HepG2 (cell line): Measurements from ENCODE around the gene LIN28B. TPM values are rescaled to one million over a fixed set of nuclear protein-coding genes. Genes with fewer than 3 reads are reported as not detected.

Experiments
- ASH2L ChIP-seq: fragments of 300-600, 200-600 bp; sonication (generic); IDR thresholded peaks from 2 replicates; pipeline ENCODE4 v1.7.0; 2017; ENCODE audit warnings: low read depth, mild to moderate bottlenecking, moderate library complexity, mixed read lengths, low read length; ENCODE audit not compliant: insufficient read length
- ETV6 ChIP-seq: sonication (generic); formaldehyde crosslinking; conservative IDR thresholded peaks from 2 replicates; pipeline ENCODE4 v1.4.0; 2020; ENCODE audit warnings: missing genetic modification reagents
- FOXK2 ChIP-seq: fragments of 450-650 bp; IDR thresholded peaks from 2 replicates; pipeline ENCODE4 v1.6.1; 2016
- GATAD2A ChIP-seq: IDR thresholded peaks from 2 replicates; pipeline ENCODE4 v1.6.1; 2016
- KDM1A ChIP-seq: IDR thresholded peaks from 2 replicates; pipeline ENCODE4 v1.6.1; 2016; ENCODE audit warnings: missing compliant biosample characterization
- MAFG ChIP-seq: sonication (generic); formaldehyde crosslinking; IDR thresholded peaks from 2 replicates; pipeline ENCODE4 v1.5.1; 2020; ENCODE audit warnings: mild to moderate bottlenecking, missing genetic modification reagents
- MIER3 ChIP-seq: IDR thresholded peaks from 2 replicates; pipeline ENCODE4 v1.6.1; 2016; ENCODE audit warnings: missing compliant biosample characterization, borderline replicate concordance
- MIXL1 ChIP-seq: IDR thresholded peaks from 2 replicates; pipeline ENCODE4 v1.6.1; 2016
- MTF1 ChIP-seq: sonication (generic); formaldehyde crosslinking; IDR thresholded peaks from 2 replicates; pipeline ENCODE4 v1.5.0; 2020; ENCODE audit warnings: missing genetic modification reagents
- NCOR1 ChIP-seq: fragments of 200-600 bp; sonication (generic); IDR thresholded peaks from 2 replicates; pipeline ENCODE4 v1.7.0; 2017; ENCODE audit warnings: antibody characterized with exemption, low read length, borderline replicate concordance
- NFRKB ChIP-seq: fragments of 450-650 bp; IDR thresholded peaks from 2 replicates; pipeline ENCODE4 v1.6.1; 2017
- RORA ChIP-seq: sonication (generic); formaldehyde crosslinking; IDR thresholded peaks from 2 replicates; pipeline ENCODE4 v1.5.0; 2020; ENCODE audit warnings: mild to moderate bottlenecking, missing genetic modification reagents, moderate library complexity
- SUZ12 ChIP-seq: fragments of 150-350 bp; IDR thresholded peaks from 2 replicates; pipeline ENCODE4 v1.6.1; 2014; ENCODE audit warnings: low read depth, low read length
- ZMYM3 ChIP-seq: sonication (generic); formaldehyde crosslinking; IDR thresholded peaks from 2 replicates; pipeline ENCODE4 v1.5.1; 2020; ENCODE audit warnings: mild to moderate bottlenecking, missing genetic modification reagents
- ZNF546 ChIP-seq: sonication (generic); formaldehyde crosslinking; conservative IDR thresholded peaks from 2 replicates; pipeline ENCODE4 v1.8.1; 2023; ENCODE audit warnings: mild to moderate bottlenecking, missing genetic modification reagents
- ZZZ3 ChIP-seq: sonication (generic); formaldehyde crosslinking; IDR thresholded peaks from 2 replicates; pipeline ENCODE4 v1.4.0; 2020; ENCODE audit warnings: missing genetic modification reagents, mild to moderate bottlenecking, borderline replicate concordance
- polyA plus RNA-seq, 8 experiments: library from polyadenylated mRNA; depleted of rRNA in 3 of 8; stranded (reverse) in 7 of 8; unstranded in 1 of 8; fragments of >200 nt; fragmentation: Illumina TruSeq in 4 of 8; extraction: Trizol in 4 of 8; gene quantifications; 2 replicates each; pipeline versions ENCODE4 v1.2.1 to v1.2.3, GENCODE V29; 2011 to 2016; ENCODE audit warnings: low read depth in 4 of 8, missing spikeins in 1 of 8, mixed read lengths in 1 of 8; ENCODE audit not compliant: insufficient read depth in 1 of 8
- total RNA-seq, 5 experiments: library from RNA; depleted of rRNA; stranded (reverse); fragments of >200 nt; fragmentation: Illumina TruSeq; extraction: Trizol; gene quantifications; 2 replicates each; pipeline ENCODE4 v1.2.3, GENCODE V29; 2016; ENCODE audit warnings: low read depth in 1 of 5
- TF ChIP-seq, protein P1 (sequence below): sonication (generic); formaldehyde crosslinking; IDR thresholded peaks from 2 replicates; pipeline ENCODE4 v1.9.0; 2021; ENCODE audit warnings: missing genetic modification reagents, mild to moderate bottlenecking, borderline replicate concordance
- TF ChIP-seq, protein P2 (sequence below): sonication (generic); formaldehyde crosslinking; IDR thresholded peaks from 2 replicates; pipeline ENCODE4 v1.5.0; 2020; ENCODE audit warnings: mild to moderate bottlenecking, missing genetic modification reagents
- TF ChIP-seq, protein P3 (sequence below), 2 experiments: fragments of 450-650 bp in 1 of 2; sonication (generic) in 1 of 2; formaldehyde crosslinking; IDR thresholded peaks; 2 replicates each; pipeline versions ENCODE4 v1.5.0 to v1.8.0; 2020 to 2022; ENCODE audit warnings: mild to moderate bottlenecking in 1 of 2, missing genetic modification reagents in 1 of 2
- TF ChIP-seq, protein P4 (sequence below): sonication (generic); formaldehyde crosslinking; IDR thresholded peaks from 2 replicates; pipeline ENCODE4 v1.5.0; 2020; ENCODE audit warnings: missing genetic modification reagents, mild to moderate bottlenecking, borderline replicate concordance
- TF ChIP-seq, protein P5 (sequence below): sonication (generic); formaldehyde crosslinking; IDR thresholded peaks from 2 replicates; pipeline ENCODE4 v1.5.0; 2020; ENCODE audit warnings: missing genetic modification reagents
- TF ChIP-seq, protein P6 (sequence below): IDR thresholded peaks from 2 replicates; pipeline ENCODE4 v1.6.1; 2016; ENCODE audit warnings: low read depth

Gene LIN28B
- total and polyA plus RNA-seq, 2 of the 13 experiments (the other 11 are each of a cell fraction or from before 2014, with no cell fraction given): 14.5 to 56.8 TPM

DNA sequence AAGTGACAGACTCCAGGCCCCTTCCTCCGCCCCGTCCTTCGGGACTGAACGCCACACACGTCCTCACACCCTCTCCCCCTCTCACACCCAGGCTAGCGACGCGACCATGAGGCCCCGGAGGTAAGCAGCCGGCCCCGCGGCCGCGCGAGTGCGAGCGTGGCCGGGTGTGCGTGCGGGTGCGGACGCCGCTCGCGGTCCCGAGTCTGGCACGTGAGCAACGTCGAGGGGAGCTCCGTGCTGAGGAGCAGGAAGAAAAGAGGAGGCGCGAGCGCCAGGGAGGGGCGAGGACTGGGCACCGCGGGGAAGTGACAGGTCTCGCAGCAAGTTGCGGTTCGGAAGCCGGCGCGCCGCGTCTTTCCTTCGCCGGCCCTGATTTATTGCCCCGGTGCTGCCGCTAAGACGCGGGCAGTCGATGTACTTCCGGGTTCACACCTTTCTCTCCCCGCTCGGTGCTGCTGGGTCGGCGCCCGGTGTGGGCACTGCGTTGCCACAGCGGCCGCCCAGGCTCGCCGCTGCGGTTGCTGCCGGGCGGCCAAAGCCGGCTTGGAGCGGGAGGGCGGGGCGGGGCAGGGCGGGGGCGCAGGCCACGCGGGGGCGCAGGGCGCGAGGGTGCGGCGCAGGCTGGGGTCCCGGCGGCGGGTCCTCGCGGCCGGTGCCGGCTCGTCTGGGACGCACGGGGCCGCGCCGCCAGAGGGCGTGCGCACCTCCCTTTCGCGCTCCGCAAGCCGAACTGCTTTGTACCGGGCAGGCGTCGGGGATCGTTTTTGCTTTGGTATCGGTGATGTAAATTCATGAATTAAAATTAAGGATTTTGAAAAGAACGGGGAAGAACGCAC, 15.8 kb upstream of the LIN28B start (continued):
- TF ChIP-seq, protein P1, sequence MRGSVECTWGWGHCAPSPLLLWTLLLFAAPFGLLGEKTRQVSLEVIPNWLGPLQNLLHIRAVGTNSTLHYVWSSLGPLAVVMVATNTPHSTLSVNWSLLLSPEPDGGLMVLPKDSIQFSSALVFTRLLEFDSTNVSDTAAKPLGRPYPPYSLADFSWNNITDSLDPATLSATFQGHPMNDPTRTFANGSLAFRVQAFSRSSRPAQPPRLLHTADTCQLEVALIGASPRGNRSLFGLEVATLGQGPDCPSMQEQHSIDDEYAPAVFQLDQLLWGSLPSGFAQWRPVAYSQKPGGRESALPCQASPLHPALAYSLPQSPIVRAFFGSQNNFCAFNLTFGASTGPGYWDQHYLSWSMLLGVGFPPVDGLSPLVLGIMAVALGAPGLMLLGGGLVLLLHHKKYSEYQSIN (CRISPR knock-in tag): no peak
- TF ChIP-seq ZZZ3: no peak
- TF ChIP-seq, protein P2, sequence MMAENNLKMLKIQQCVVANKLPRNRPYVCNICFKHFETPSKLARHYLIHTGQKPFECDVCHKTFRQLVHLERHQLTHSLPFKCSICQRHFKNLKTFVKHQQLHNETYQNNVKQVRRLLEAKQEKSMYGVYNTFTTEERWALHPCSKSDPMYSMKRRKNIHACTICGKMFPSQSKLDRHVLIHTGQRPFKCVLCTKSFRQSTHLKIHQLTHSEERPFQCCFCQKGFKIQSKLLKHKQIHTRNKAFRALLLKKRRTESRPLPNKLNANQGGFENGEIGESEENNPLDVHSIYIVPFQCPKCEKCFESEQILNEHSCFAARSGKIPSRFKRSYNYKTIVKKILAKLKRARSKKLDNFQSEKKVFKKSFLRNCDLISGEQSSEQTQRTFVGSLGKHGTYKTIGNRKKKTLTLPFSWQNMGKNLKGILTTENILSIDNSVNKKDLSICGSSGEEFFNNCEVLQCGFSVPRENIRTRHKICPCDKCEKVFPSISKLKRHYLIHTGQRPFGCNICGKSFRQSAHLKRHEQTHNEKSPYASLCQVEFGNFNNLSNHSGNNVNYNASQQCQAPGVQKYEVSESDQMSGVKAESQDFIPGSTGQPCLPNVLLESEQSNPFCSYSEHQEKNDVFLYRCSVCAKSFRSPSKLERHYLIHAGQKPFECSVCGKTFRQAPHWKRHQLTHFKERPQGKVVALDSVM (CRISPR knock-in tag): no peak; the same call in 1 of the 2 replicates
- no peak for TF ChIP-seq FOXK2
- TF ChIP-seq ETV6 (CRISPR knock-in tag): peak; percentile 66; the same call in 1 of the 2 replicates
- no peak for TF ChIP-seq ZMYM3 (CRISPR knock-in tag)
- TF ChIP-seq ZNF546: no peak
- no peak for TF ChIP-seq MAFG (CRISPR knock-in tag)
- TF ChIP-seq, protein P3, sequence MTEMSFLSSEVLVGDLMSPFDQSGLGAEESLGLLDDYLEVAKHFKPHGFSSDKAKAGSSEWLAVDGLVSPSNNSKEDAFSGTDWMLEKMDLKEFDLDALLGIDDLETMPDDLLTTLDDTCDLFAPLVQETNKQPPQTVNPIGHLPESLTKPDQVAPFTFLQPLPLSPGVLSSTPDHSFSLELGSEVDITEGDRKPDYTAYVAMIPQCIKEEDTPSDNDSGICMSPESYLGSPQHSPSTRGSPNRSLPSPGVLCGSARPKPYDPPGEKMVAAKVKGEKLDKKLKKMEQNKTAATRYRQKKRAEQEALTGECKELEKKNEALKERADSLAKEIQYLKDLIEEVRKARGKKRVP (CRISPR knock-in tag; IDR thresholded peaks at IDR 0.05): peak in 1 of 2 experiments; percentile 57; a peak in 2 of 4 replicates
- TF ChIP-seq MIER3 (CRISPR knock-in tag): 0 out of 2 replicates have a peak, but pooled peaks have one; percentile 10
- TF ChIP-seq, protein P4, sequence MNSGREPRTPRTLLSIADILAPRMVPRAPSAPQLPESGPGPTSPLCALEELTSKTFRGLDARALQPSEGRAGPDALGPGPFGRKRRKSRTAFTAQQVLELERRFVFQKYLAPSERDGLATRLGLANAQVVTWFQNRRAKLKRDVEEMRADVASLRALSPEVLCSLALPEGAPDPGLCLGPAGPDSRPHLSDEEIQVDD (CRISPR knock-in tag): peak; percentile 83; the same call in 1 of the 2 replicates
- TF ChIP-seq RORA: no peak
- TF ChIP-seq MIXL1 (CRISPR knock-in tag): 0 out of 2 replicates have a peak, but pooled peaks have one; percentile 20
- no peak; the same call in 1 of the 2 replicates for TF ChIP-seq KDM1A (CRISPR knock-in tag)
- TF ChIP-seq ASH2L: peak; percentile 79
- TF ChIP-seq, protein P5, sequence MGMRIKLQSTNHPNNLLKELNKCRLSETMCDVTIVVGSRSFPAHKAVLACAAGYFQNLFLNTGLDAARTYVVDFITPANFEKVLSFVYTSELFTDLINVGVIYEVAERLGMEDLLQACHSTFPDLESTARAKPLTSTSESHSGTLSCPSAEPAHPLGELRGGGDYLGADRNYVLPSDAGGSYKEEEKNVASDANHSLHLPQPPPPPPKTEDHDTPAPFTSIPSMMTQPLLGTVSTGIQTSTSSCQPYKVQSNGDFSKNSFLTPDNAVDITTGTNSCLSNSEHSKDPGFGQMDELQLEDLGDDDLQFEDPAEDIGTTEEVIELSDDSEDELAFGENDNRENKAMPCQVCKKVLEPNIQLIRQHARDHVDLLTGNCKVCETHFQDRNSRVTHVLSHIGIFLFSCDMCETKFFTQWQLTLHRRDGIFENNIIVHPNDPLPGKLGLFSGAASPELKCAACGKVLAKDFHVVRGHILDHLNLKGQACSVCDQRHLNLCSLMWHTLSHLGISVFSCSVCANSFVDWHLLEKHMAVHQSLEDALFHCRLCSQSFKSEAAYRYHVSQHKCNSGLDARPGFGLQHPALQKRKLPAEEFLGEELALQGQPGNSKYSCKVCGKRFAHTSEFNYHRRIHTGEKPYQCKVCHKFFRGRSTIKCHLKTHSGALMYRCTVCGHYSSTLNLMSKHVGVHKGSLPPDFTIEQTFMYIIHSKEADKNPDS (CRISPR knock-in tag): no peak
- no peak for TF ChIP-seq NCOR1
- 0 out of 2 replicates have a peak, but pooled peaks have one; percentile 10 for TF ChIP-seq GATAD2A (CRISPR knock-in tag)
- TF ChIP-seq NFRKB: no peak
- peak; percentile 66; the same call in 1 of the 2 replicates for TF ChIP-seq MTF1 (CRISPR knock-in tag)
- TF ChIP-seq, protein P6, sequence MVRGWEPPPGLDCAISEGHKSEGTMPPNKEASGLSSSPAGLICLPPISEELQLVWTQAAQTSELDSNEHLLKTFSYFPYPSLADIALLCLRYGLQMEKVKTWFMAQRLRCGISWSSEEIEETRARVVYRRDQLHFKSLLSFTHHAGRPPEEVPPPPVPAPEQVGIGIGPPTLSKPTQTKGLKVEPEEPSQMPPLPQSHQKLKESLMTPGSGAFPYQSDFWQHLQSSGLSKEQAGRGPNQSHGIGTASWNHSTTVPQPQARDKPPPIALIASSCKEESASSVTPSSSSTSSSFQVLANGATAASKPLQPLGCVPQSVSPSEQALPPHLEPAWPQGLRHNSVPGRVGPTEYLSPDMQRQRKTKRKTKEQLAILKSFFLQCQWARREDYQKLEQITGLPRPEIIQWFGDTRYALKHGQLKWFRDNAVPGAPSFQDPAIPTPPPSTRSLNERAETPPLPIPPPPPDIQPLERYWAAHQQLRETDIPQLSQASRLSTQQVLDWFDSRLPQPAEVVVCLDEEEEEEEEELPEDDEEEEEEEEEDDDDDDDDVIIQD (CRISPR knock-in tag): no peak
- no peak for TF ChIP-seq SUZ12
